ENCODE results near the gene PTPRD.

Gene PTPRD

GRCh38 chr9:10062629-10063395, 550.0 kb downstream of the PTPRD start:
- DNase-seq (ENCODE audit: low read depth in 1 of 2, low spot score in 1 of 2) = no peak

GRCh38 chr9:10059044-10059443, 553.8 kb downstream of the PTPRD start:
- no peak for DNase-seq (ENCODE audit: low read depth in 1 of 2, low spot score in 1 of 2)

- no peak for DNase-seq (ENCODE audit: low read depth in 1 of 2, low spot score in 1 of 2)
Observed at GRCh38 chr9:10055886-10056395, 556.9 kb downstream of the PTPRD start.

GRCh38 chr9:10054456-10054855, 558.3 kb downstream of the PTPRD start:
- no peak for DNase-seq (ENCODE audit: low read depth in 1 of 2, low spot score in 1 of 2)

- DNase-seq (ENCODE audit: low read depth in 1 of 2, low spot score in 1 of 2) = no peak
Observed at GRCh38 chr9:10052916-10053315, 559.9 kb downstream of the PTPRD start.

GRCh38 chr9:10052181-10052580, 560.6 kb downstream of the PTPRD start:
- DNase-seq (ENCODE audit: low read depth in 1 of 2, low spot score in 1 of 2) = no peak

- DNase-seq (ENCODE audit: low read depth in 1 of 2, low spot score in 1 of 2) = no peak
Observed at GRCh38 chr9:10050016-10050415, 562.8 kb downstream of the PTPRD start.

- no peak for DNase-seq (ENCODE audit: low read depth in 1 of 2, low spot score in 1 of 2)
Observed at GRCh38 chr9:10048994-10049393, 563.8 kb downstream of the PTPRD start.

- DNase-seq (ENCODE audit: low read depth in 1 of 2, low spot score in 1 of 2) = no peak
Observed at GRCh38 chr9:10045598-10045997, 567.2 kb downstream of the PTPRD start.

GRCh38 chr9:10041726-10042229, 571.0 kb downstream of the PTPRD start:
- DNase-seq (ENCODE audit: low read depth in 1 of 2, low spot score in 1 of 2) = no peak

- DNase-seq (ENCODE audit: low read depth in 1 of 2, low spot score in 1 of 2) = no peak
Observed at GRCh38 chr9:10036095-10036494, 576.7 kb downstream of the PTPRD start.

GRCh38 chr9:10032166-10032565, 580.6 kb downstream of the PTPRD start:
- no peak for DNase-seq (ENCODE audit: low read depth in 1 of 2, low spot score in 1 of 2)

- DNase-seq (ENCODE audit: low read depth in 1 of 2, low spot score in 1 of 2) = no peak
Observed at GRCh38 chr9:10026443-10026984, 586.3 kb downstream of the PTPRD start.

GRCh38 chr9:10015755-10016154, 597.0 kb downstream of the PTPRD start:
- no peak for DNase-seq (ENCODE audit: low read depth in 1 of 2, low spot score in 1 of 2)

- no peak for DNase-seq (ENCODE audit: low read depth in 1 of 2, low spot score in 1 of 2)
Observed at GRCh38 chr9:10014889-10015288, 597.9 kb downstream of the PTPRD start.

- DNase-seq (ENCODE audit: low read depth in 1 of 2, low spot score in 1 of 2) = no peak
Observed at GRCh38 chr9:10009401-10009800, 603.4 kb downstream of the PTPRD start.

- no peak for DNase-seq (ENCODE audit: low read depth in 1 of 2, low spot score in 1 of 2)
Observed at GRCh38 chr9:10008101-10008799, 604.6 kb downstream of the PTPRD start.

GRCh38 chr9:10007356-10007755, 605.4 kb downstream of the PTPRD start:
- DNase-seq (ENCODE audit: low read depth in 1 of 2, low spot score in 1 of 2) = no peak

GRCh38 chr9:10005206-10005605, 607.6 kb downstream of the PTPRD start:
- no peak for DNase-seq (ENCODE audit: low read depth in 1 of 2, low spot score in 1 of 2)

- DNase-seq (ENCODE audit: low read depth in 1 of 2, low spot score in 1 of 2) = no peak
Observed at GRCh38 chr9:10003047-10003446, 609.8 kb downstream of the PTPRD start.

GRCh38 chr9:10000669-10001068, 612.1 kb downstream of the PTPRD start:
- DNase-seq (ENCODE audit: low read depth in 1 of 2, low spot score in 1 of 2) = no peak
